ENCODE results near the gene ZNF598. TPM values are rescaled to one million over a fixed set of nuclear protein-coding genes. Genes with fewer than 3 reads are reported as not detected.
"Not testable (repeated sequence)": the region's sequence is repeated elsewhere in the genome, so short reads cannot be mapped to it uniquely, and the experiment has no call there.

Gene ZNF598
- total and polyA plus RNA-seq, 4 donors = 2.7 to 28.4 (median 16.2) TPM

DNA sequence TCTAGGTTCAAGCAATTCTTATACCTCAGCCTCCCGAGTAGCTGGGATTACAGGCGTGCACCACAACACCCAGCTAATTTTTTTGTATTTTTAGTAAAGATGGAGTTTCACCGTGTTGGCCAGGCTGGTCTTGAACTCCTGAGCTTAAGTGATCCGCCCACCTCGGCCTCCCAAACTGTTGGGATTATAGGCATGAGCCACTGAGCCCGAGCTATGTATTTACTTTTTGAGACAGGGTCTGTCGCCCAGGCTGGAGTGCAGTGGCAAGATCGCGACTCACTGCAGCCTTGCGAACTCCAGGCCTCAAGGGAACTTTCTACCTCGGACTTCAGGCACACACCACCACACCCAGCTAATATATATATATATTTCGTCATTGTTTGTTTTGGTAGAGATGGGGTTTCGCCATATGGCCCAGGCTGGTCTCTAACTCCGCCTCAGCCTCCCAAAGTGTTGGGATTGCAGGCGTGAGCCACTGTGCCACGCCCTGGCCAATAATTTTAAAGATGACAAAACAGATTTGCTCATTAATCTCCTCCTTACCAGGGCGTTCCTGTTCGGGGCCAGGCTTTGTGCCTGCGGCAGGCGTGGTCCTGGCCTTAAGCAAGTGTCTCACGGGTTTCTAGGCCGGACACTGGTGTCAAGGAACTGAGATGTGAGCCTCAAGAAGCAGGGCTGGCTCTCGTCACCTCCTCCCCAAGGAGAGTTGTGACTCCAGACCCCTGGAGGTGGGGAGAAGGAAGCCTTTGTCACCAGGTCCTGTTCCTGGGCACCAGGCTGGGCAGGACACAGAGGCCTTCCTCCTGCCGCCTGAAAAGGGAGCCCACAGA lies 5.7 kb upstream of the ZNF598 start:
- no peak overlapping the region for H3K27ac ChIP-seq (ENCODE audit: low read depth in 1 of 2, low read length in 2 of 2)
- H3K9me3 ChIP-seq (ENCODE audit: control insufficient read depth in 4 of 4, low read length in 3 of 4) = no peaks in the 10 kb centered on the region
- no peak overlapping the region for H3K4me3 ChIP-seq (ENCODE audit: low read depth in 1 of 3, low read length in 3 of 3)
- no peak for DNase-seq (ENCODE audit: low spot score)
- H3K36me3 ChIP-seq (ENCODE audit: control insufficient read depth in 4 of 4, insufficient read depth in 3 of 4, low read depth in 1 of 4, low read length in 3 of 4) = no peaks in the 10 kb centered on the region
- H3K27me3 ChIP-seq (ENCODE audit: control insufficient read depth in 4 of 4, insufficient read depth in 4 of 4, low read length in 3 of 4) = no peaks in the 10 kb centered on the region
- H3K4me1 ChIP-seq (ENCODE audit: control insufficient read depth in 4 of 4, insufficient read depth in 4 of 4, low read length in 3 of 4) = peaks cover 7 to 14% (median 10%) of the 10 kb centered on the region in 4 donors
- no peak for TF ChIP-seq FOXA1 (IDR thresholded peaks at IDR 0.05)
- no peak for TF ChIP-seq HNF4G (IDR thresholded peaks at IDR 0.05)
- no peak for TF ChIP-seq FOXA2 (IDR thresholded peaks at IDR 0.05)
- TF ChIP-seq, protein P1, sequence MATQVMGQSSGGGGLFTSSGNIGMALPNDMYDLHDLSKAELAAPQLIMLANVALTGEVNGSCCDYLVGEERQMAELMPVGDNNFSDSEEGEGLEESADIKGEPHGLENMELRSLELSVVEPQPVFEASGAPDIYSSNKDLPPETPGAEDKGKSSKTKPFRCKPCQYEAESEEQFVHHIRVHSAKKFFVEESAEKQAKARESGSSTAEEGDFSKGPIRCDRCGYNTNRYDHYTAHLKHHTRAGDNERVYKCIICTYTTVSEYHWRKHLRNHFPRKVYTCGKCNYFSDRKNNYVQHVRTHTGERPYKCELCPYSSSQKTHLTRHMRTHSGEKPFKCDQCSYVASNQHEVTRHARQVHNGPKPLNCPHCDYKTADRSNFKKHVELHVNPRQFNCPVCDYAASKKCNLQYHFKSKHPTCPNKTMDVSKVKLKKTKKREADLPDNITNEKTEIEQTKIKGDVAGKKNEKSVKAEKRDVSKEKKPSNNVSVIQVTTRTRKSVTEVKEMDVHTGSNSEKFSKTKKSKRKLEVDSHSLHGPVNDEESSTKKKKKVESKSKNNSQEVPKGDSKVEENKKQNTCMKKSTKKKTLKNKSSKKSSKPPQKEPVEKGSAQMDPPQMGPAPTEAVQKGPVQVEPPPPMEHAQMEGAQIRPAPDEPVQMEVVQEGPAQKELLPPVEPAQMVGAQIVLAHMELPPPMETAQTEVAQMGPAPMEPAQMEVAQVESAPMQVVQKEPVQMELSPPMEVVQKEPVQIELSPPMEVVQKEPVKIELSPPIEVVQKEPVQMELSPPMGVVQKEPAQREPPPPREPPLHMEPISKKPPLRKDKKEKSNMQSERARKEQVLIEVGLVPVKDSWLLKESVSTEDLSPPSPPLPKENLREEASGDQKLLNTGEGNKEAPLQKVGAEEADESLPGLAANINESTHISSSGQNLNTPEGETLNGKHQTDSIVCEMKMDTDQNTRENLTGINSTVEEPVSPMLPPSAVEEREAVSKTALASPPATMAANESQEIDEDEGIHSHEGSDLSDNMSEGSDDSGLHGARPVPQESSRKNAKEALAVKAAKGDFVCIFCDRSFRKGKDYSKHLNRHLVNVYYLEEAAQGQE (IDR thresholded peaks at IDR 0.05) = no peak
- no peak for TF ChIP-seq GABPA (IDR thresholded peaks at IDR 0.05 in 1 of 2, conservative IDR thresholded peaks at IDR 0.05 in 1 of 2)
- TF ChIP-seq, protein P2, sequence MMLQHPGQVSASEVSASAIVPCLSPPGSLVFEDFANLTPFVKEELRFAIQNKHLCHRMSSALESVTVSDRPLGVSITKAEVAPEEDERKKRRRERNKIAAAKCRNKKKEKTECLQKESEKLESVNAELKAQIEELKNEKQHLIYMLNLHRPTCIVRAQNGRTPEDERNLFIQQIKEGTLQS (IDR thresholded peaks at IDR 0.05) = no peak
- TF ChIP-seq SP1 (IDR thresholded peaks at IDR 0.05) = no peak
- no peak for TF ChIP-seq YY1 (IDR thresholded peaks at IDR 0.05)
- TF ChIP-seq NR2F2 (IDR thresholded peaks at IDR 0.05) = no peak
- TF ChIP-seq, protein P3, sequence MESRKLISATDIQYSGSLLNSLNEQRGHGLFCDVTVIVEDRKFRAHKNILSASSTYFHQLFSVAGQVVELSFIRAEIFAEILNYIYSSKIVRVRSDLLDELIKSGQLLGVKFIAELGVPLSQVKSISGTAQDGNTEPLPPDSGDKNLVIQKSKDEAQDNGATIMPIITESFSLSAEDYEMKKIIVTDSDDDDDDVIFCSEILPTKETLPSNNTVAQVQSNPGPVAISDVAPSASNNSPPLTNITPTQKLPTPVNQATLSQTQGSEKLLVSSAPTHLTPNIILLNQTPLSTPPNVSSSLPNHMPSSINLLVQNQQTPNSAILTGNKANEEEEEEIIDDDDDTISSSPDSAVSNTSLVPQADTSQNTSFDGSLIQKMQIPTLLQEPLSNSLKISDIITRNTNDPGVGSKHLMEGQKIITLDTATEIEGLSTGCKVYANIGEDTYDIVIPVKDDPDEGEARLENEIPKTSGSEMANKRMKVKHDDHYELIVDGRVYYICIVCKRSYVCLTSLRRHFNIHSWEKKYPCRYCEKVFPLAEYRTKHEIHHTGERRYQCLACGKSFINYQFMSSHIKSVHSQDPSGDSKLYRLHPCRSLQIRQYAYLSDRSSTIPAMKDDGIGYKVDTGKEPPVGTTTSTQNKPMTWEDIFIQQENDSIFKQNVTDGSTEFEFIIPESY (IDR thresholded peaks at IDR 0.05) = no peak
- TF ChIP-seq TAF1 (conservative IDR thresholded peaks at IDR 0.05) = no peak
- TF ChIP-seq EGR1 (IDR thresholded peaks at IDR 0.05; ENCODE audit: low read depth in 2 of 2) = no peak
- TF ChIP-seq, protein P4, sequence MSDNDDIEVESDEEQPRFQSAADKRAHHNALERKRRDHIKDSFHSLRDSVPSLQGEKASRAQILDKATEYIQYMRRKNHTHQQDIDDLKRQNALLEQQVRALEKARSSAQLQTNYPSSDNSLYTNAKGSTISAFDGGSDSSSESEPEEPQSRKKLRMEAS (IDR thresholded peaks at IDR 0.05) = no peak
- no peak for TF ChIP-seq HNF4A (conservative IDR thresholded peaks at IDR 0.05)
- TF ChIP-seq JUND (IDR thresholded peaks at IDR 0.05) = no peak
- TF ChIP-seq RAD21 (IDR thresholded peaks at IDR 0.05) = no peak
- H3K9ac ChIP-seq (ENCODE audit: low read depth in 1 of 2, low read length in 2 of 2) = no peak overlapping the region
- 85% methylated on average over 24 of the region's 24 CpGs for WGBS

DNA sequence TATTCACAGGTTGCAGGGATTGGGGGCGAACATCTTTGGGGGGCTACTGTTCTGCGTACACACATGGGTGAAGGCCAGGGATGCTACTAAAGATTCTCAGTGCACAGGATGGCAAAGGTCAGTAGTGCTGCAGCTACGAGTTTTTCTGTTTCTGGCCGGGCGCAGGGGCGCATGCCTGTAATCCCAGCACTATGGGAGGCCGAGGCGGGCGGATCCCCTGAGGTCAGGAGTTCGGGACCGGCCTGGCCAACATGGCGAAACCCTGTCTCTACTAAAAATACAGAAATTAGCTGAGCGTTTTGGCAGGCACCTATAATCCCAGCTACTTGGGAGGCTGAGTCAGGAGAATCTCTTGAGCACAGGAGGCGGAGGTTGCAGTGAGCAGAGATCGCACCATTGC lies 3.9 kb upstream of the ZNF598 start:
- Histone ChIP-seq H3K27me3 (ENCODE audit: control insufficient read depth in 4 of 4, insufficient read depth in 4 of 4, low read length in 3 of 4) (no peaks in the 10 kb centered on the region), H3K9ac (ENCODE audit: low read depth in 1 of 2, low read length in 2 of 2) (no peak overlapping the region), H3K4me1 (ENCODE audit: control insufficient read depth in 4 of 4, insufficient read depth in 4 of 4, low read length in 3 of 4) (peaks cover 0 to 13% (median 9%) of the 10 kb centered on the region in 4 donors), H3K9me3 (ENCODE audit: control insufficient read depth in 4 of 4, low read length in 3 of 4) (no peaks in the 10 kb centered on the region), H3K4me3 (ENCODE audit: low read depth in 1 of 3, low read length in 3 of 3) (no peak overlapping the region), H3K27ac (ENCODE audit: low read depth in 1 of 2, low read length in 2 of 2) (no peak overlapping the region), H3K36me3 (ENCODE audit: control insufficient read depth in 4 of 4, insufficient read depth in 3 of 4, low read depth in 1 of 4, low read length in 3 of 4) (no peaks in the 10 kb centered on the region)
- 95% methylated on average over 15 of the region's 15 CpGs for WGBS
- TF ChIP-seq, protein P3 (IDR thresholded peaks at IDR 0.05) = no peak
- TF ChIP-seq SP1 (IDR thresholded peaks at IDR 0.05) = no peak
- TF ChIP-seq, protein P4 (IDR thresholded peaks at IDR 0.05) = no peak
- TF ChIP-seq NR2F2 (IDR thresholded peaks at IDR 0.05) = no peak
- no peak for TF ChIP-seq TAF1 (conservative IDR thresholded peaks at IDR 0.05)
- no peak for TF ChIP-seq GABPA (IDR thresholded peaks at IDR 0.05 in 1 of 2, conservative IDR thresholded peaks at IDR 0.05 in 1 of 2)
- TF ChIP-seq, protein P2 (IDR thresholded peaks at IDR 0.05) = no peak
- no peak for DNase-seq (ENCODE audit: low spot score)

DNA sequence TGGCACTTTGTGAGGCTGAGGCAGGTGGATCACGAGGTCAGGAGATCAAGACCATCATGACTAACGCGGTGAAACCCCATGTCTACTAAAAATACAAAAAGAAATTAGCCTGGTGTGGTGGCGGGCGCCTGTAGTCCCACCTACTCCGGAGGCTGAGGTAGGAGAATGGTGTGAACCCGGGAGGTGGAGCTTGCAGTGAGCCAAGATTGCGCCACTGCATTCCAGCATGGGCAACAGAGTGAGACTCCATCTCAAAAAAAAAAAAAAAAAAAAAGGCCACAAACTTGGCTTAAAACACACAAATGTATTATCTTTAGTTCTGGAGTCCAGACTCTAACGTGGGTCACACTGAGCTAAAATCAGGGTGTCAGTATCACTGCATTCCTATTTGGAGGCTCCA lies 2.1 kb upstream of the ZNF598 start:
- H3K9me3 ChIP-seq (ENCODE audit: control insufficient read depth in 4 of 4, low read length in 3 of 4); H3K27ac ChIP-seq (ENCODE audit: low read depth in 1 of 2, low read length in 2 of 2); H3K27me3 ChIP-seq (ENCODE audit: control insufficient read depth in 4 of 4, insufficient read depth in 4 of 4, low read length in 3 of 4); DNase-seq (ENCODE audit: low spot score); H3K36me3 ChIP-seq (ENCODE audit: control insufficient read depth in 4 of 4, insufficient read depth in 3 of 4, low read depth in 1 of 4, low read length in 3 of 4); H3K4me3 ChIP-seq (ENCODE audit: low read depth in 1 of 3, low read length in 3 of 3); H3K9ac ChIP-seq (ENCODE audit: low read depth in 1 of 2, low read length in 2 of 2): not testable (repeated sequence)
- H3K4me1 ChIP-seq (ENCODE audit: control insufficient read depth in 4 of 4, insufficient read depth in 4 of 4, low read length in 3 of 4) = peaks cover 15 to 31% (median 26%) of the 10 kb centered on the region in 4 donors
- 78% methylated on average over 9 of the region's 9 CpGs for WGBS
